K562 (cell line): ENCODE results near the gene BRF1. TPM values are rescaled to one million over a fixed set of nuclear protein-coding genes. Genes with fewer than 3 reads are reported as not detected.

Experiments used
- ATAC-seq: fragments of 200-7000 bp; cut with Tn5 transposase; 3 replicates; pipeline ENCODE4 v1.9.1; 2020; ENCODE audit warnings: moderate library complexity
- BruUV-seq: library from RNA; stranded (reverse); fragments of 400-500 nt; replicated peaks from 2 replicates; lab custom pipeline; 2021; lab: Mats Ljungman, UMichigan
- CTCF ChIA-PET: fragments of 300-600 bp; formaldehyde crosslinking; extraction: SDS; loops from one replicate; lab custom pipeline; 2021; ENCODE audit warnings: low intra/inter-chr PET ratio; lab: Yijun Ruan, JAX
- POLR2A ChIA-PET: fragments of 300-600, 350-650 bp; sonication (Branson Sonifier 250); formaldehyde crosslinking; extraction: SDS; loops from one replicate; lab custom pipeline; 2021; ENCODE audit warnings: antibody characterized with exemption, inconsistent platforms; lab: Yijun Ruan, JAX
- DNase-seq, 4 experiments: peaks; one replicate each; pipeline versions ENCODE4 v3.0.0 to v3.0.0-alpha.2; 2011 to 2018; ENCODE audit warnings: low spot score in 3 of 4, mixed read lengths in 3 of 4; ENCODE audit errors: extremely low read depth in 1 of 4
- FAIRE-seq: peaks from 2 replicates; lab custom pipeline; 2011; peaks lifted over from hg19 to GRCh38; lab: Jason Lieb, UNC
- H2AFZ ChIP-seq: 2 replicates; pipeline ENCODE4 v1.6.0; 2011; ENCODE audit warnings: low read depth, low read length, control low read depth, inconsistent platforms
- H3K27ac ChIP-seq: fragments of 200-600 bp; 3 replicates; pipeline ENCODE4 v1.8.0; 2011; ENCODE audit warnings: low read depth, mild to moderate bottlenecking, control low read depth, inconsistent platforms, low read length, moderate library complexity, mixed read lengths; ENCODE audit errors: extremely low read depth
- H3K27me3 ChIP-seq, 2 experiments: fragments of 300-600 bp in 1 of 2; 2 replicates in 1 of 2; 3 replicates in 1 of 2; pipeline versions ENCODE4 v1.6.0 to v1.8.0; 2011; ENCODE audit warnings: inconsistent platforms in 2 of 2, low read length in 2 of 2, mild to moderate bottlenecking in 1 of 2, mixed read lengths in 1 of 2, moderate library complexity in 1 of 2; ENCODE audit not compliant: control insufficient read depth in 2 of 2, insufficient read depth in 2 of 2
- H3K36me3 ChIP-seq: fragments of 300-600 bp; 3 replicates; pipeline ENCODE4 v1.8.0; 2011; ENCODE audit warnings: mild to moderate bottlenecking, low read length, inconsistent platforms; ENCODE audit not compliant: control insufficient read depth, insufficient read depth
- H3K4me1 ChIP-seq, 2 experiments: fragments of 200-600 bp in 1 of 2; replicated peaks in 1 of 2; 2 replicates in 1 of 2; 3 replicates in 1 of 2; pipeline versions ENCODE4 v1.5.1 to v1.8.0; 2011; ENCODE audit warnings: inconsistent platforms in 2 of 2, low read length in 2 of 2, mild to moderate bottlenecking in 1 of 2, mixed read lengths in 1 of 2, moderate library complexity in 1 of 2; ENCODE audit not compliant: control insufficient read depth in 2 of 2, insufficient read depth in 2 of 2
- H3K4me2 ChIP-seq: 2 replicates; pipeline ENCODE4 v1.6.1; 2011; ENCODE audit warnings: low read length, control low read depth, inconsistent platforms, mixed read lengths; ENCODE audit not compliant: insufficient read depth
- H3K4me3 ChIP-seq: fragments of 200-600 bp; sonication (generic), shearing (Covaris generic); 2 replicates; pipeline ENCODE4 v1.5.1; 2016; ENCODE audit warnings: control low read depth, inconsistent platforms
- H3K79me2 ChIP-seq: fragments of 200-600 bp; 3 replicates; pipeline ENCODE4 v1.8.0; 2011; ENCODE audit warnings: low read length, inconsistent platforms; ENCODE audit not compliant: control insufficient read depth, insufficient read depth
- H3K9ac ChIP-seq, 2 experiments: 2 replicates each; pipeline versions ENCODE4 v1.6.0 to v1.6.1; 2011; ENCODE audit warnings: low read depth in 2 of 2, low read length in 2 of 2, control low read depth in 1 of 2, inconsistent platforms in 1 of 2, mild to moderate bottlenecking in 1 of 2, mixed read lengths in 1 of 2; ENCODE audit not compliant: insufficient read depth in 1 of 2
- H3K9me1 ChIP-seq: one replicate; pipeline ENCODE4 v1.6.0; 2011; ENCODE audit warnings: inconsistent platforms, mild to moderate bottlenecking, low read length, moderate library complexity; ENCODE audit not compliant: control insufficient read depth, insufficient read depth
- H3K9me3 ChIP-seq: replicated peaks from 2 replicates; pipeline ENCODE4 v1.5.1; 2011; ENCODE audit warnings: low read depth, low read length, inconsistent platforms; ENCODE audit not compliant: control insufficient read depth, insufficient read depth
- H4K20me1 ChIP-seq: replicated peaks from 2 replicates; pipeline ENCODE4 v1.6.1; 2011; ENCODE audit warnings: low read length, inconsistent platforms, mixed read lengths; ENCODE audit not compliant: control insufficient read depth, insufficient read depth
- BRD4 ChIP-seq: fragments of 200-600 bp; sonication (generic); IDR thresholded peaks from 2 replicates; pipeline ENCODE4 v1.6.1; 2017; ENCODE audit warnings: inconsistent platforms
- EGR1 ChIP-seq: fragments of 450-650 bp; conservative IDR thresholded peaks from 2 replicates; pipeline ENCODE4 v1.6.1; 2017; ENCODE audit warnings: mild to moderate bottlenecking
- FOXA1 ChIP-seq: fragments of 450-650 bp; IDR thresholded peaks from 2 replicates; pipeline ENCODE4 v1.6.1; 2016; ENCODE audit warnings: mild to moderate bottlenecking, borderline replicate concordance
- LEF1 ChIP-seq: fragments of 450-650 bp; IDR thresholded peaks from 2 replicates; pipeline ENCODE4 v1.6.1; 2016; ENCODE audit warnings: mild to moderate bottlenecking
- MEIS2 ChIP-seq: fragments of 450-650 bp; IDR thresholded peaks from 2 replicates; pipeline ENCODE4 v1.6.1; 2014; ENCODE audit warnings: mild to moderate bottlenecking; ENCODE audit not compliant: partially characterized antibody
- SMARCC2 ChIP-seq: fragments of 450-650 bp; IDR thresholded peaks from 2 replicates; pipeline ENCODE4 v1.6.1; 2017; ENCODE audit warnings: antibody characterized with exemption, moderate library complexity, mild to moderate bottlenecking, low read depth
- TEAD2 ChIP-seq: fragments of 450-650 bp; IDR thresholded peaks from 2 replicates; pipeline ENCODE4 v1.6.1; 2016; ENCODE audit warnings: missing genetic modification characterization, control low read depth, missing compliant biosample characterization
- TFAM ChIP-seq: fragments of 250-450 bp; sonication (Bioruptor Pico); conservative IDR thresholded peaks from 2 replicates; pipeline ENCODE4 v1.5.0; 2021; ENCODE audit warnings: mild to moderate bottlenecking, moderate library complexity
- ZKSCAN8 ChIP-seq: fragments of 200-800 bp; sonication (Bioruptor generic); IDR thresholded peaks from 2 replicates; pipeline ENCODE4 v1.6.1; 2016; ENCODE audit warnings: missing genetic modification characterization, missing compliant biosample characterization
- ZNF408 ChIP-seq: fragments of 250-450 bp; sonication (Bioruptor Pico); IDR thresholded peaks from 2 replicates; pipeline ENCODE4 v1.4.0; 2020; ENCODE audit warnings: low read depth, mild to moderate bottlenecking, moderate library complexity
- ZNF696 ChIP-seq: fragments of 250-450 bp; sonication (Bioruptor Pico); conservative IDR thresholded peaks from 2 replicates; pipeline ENCODE4 v1.4.0; 2020; ENCODE audit warnings: mild to moderate bottlenecking, moderate library complexity
- ZZZ3 ChIP-seq: fragments of 450-650 bp; IDR thresholded peaks from 2 replicates; pipeline ENCODE4 v1.6.1; 2016; ENCODE audit warnings: antibody characterized with exemption, mild to moderate bottlenecking, moderate library complexity
- WGBS: fragments of 100-300 bp; shearing (Covaris generic); methylation state at CpG from one replicate; pipeline ENCODE4 v1.1.6; 2016; ENCODE audit warnings: low coverage, mixed read lengths; ENCODE audit not compliant: insufficient coverage; ENCODE audit errors: missing lambda C conversion rate; 5-methylcytosine and 5-hydroxymethylcytosine counted together
- in situ Hi-C: fragments of 300-500 bp; cut with MboI; formaldehyde crosslinking; loops from 4 replicates; pipeline ENCODE4 v1.15.0; 2018; ENCODE audit warnings: inconsistent platforms, mixed read lengths
- intact Hi-C: fragments of 100-400 bp; cut with micrococcal nuclease; formaldehyde crosslinking; loops from 2 replicates; pipeline ENCODE4 v1.14.2; 2022
- polyA plus RNA-seq, 8 experiments: library from polyadenylated mRNA; depleted of rRNA in 4 of 8; stranded (reverse) in 5 of 8; unstranded in 3 of 8; fragments of >200 nt; fragmentation: Nextera tagmentation in 2 of 8; fragmentation: Illumina TruSeq in 1 of 8; extraction: Ambion mirVana in 2 of 8; extraction: Trizol in 1 of 8; gene quantifications; 2 replicates each; pipeline versions ENCODE4 v1.2.1 to v1.2.3, GENCODE V29; 2011 to 2014; ENCODE audit warnings: inconsistent platforms in 1 of 8, missing spikeins in 1 of 8
- total RNA-seq, 7 experiments: library from RNA; depleted of rRNA in 6 of 7; stranded (reverse); fragments of >200 nt in 6 of 7; fragmentation: Illumina TruSeq in 2 of 7; extraction: Trizol in 2 of 7; gene quantifications; 2 replicates each; pipeline versions ENCODE4 v1.2.1 to v1.2.3, GENCODE V29; 2011 to 2021; ENCODE audit warnings: low replicate concordance in 1 of 7
- TF ChIP-seq, protein P1 (sequence below): IDR thresholded peaks from 3 replicates; pipeline ENCODE4 v1.6.1; 2011; ENCODE audit warnings: borderline replicate concordance, mild to moderate bottlenecking; ENCODE audit not compliant: insufficient read length, insufficient read depth
- TF ChIP-seq, protein P2 (sequence below): sonication (generic); formaldehyde crosslinking; IDR thresholded peaks from 2 replicates; pipeline ENCODE4 v1.8.1; 2023; ENCODE audit warnings: missing genetic modification reagents, mild to moderate bottlenecking, borderline replicate concordance

BRF1 gene
- total and polyA plus RNA-seq, 9 of the 15 experiments (the other 6 are each of a cell fraction or from before 2014, with no cell fraction given), result 0.14 to 24.6 (median 8.2) TPM

DNA sequence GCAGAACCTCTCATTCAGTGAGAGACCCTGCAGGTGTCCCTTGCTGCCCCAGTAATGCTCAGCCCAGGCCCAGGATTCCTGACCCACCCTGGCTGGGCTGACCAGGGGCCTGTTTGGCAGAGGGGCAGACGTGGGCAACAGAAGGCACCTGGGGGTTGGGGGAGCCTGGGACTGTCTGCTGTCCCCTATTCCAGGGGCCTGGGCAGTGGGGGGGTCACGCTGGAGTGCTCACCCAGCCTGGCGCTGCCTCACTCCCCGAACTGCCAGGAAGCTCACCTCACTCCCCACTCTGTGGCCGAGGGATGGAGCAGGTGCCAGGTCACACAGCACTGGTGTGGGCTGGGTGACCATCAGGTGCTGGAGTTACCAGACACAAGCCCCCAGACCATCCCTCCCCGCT, 97.1 kb downstream of the BRF1 start:
- 4% methylated on average over 3 of the region's 6 CpGs for WGBS
- ChIA-PET POLR2A (interaction anchor here (1.0 kb wide), 1 partner anchor 9 kb away, joined by 3 read pairs; no protein-coding TSS in a partner anchor), CTCF (interaction anchor here (2.0 kb wide), 1 partner anchor 149 kb away, joined by 15 read pairs; no protein-coding TSS in a partner anchor)
- intact Hi-C loops (loop anchor here (5.0 kb wide), 1 partner anchor 79 kb away; no protein-coding TSS in a partner anchor), in situ Hi-C loops (loop anchor here (5.0 kb wide), 1 partner anchor 64 kb away; no protein-coding TSS in a partner anchor)
- Histone ChIP-seq H3K27ac (no peak overlapping the region), H3K4me1 (peaks cover 3 to 76% of the 10 kb centered on the region in 2 experiments; a peak in 3 of 5 replicates), H4K20me1 (peaks cover 12% of the 10 kb centered on the region; the same call in 1 of the 2 replicates), H3K9ac (no peak overlapping the region), H3K4me3 (no peak overlapping the region), H2AFZ (no peak overlapping the region), H3K27me3 (peaks cover 0 to 5% of the 10 kb centered on the region in 2 experiments; a peak in 1 of 5 replicates), H3K4me2 (no peak overlapping the region), H3K79me2 (no peaks in the 10 kb centered on the region), H3K36me3 (no peaks in the 10 kb centered on the region), H3K9me1 (no peaks in the 10 kb centered on the region), H3K9me3 (no peaks in the 10 kb centered on the region)
- ATAC-seq (no peak), FAIRE-seq (no peak), DNase-seq (no peak)
- TF ChIP-seq ZNF408 (CRISPR knock-in tag) (no peak), MEIS2 (no peak), BRD4 (no peak), TFAM (CRISPR knock-in tag) (no peak), TEAD2 (tag) (no peak), LEF1 (no peak), ZNF696 (CRISPR knock-in tag) (no peak), EGR1 (no peak), SMARCC2 (no peak), FOXA1 (no peak), ZZZ3 (no peak), ZKSCAN8 (CRISPR knock-in tag) (no peak)
- TF ChIP-seq, protein P1, sequence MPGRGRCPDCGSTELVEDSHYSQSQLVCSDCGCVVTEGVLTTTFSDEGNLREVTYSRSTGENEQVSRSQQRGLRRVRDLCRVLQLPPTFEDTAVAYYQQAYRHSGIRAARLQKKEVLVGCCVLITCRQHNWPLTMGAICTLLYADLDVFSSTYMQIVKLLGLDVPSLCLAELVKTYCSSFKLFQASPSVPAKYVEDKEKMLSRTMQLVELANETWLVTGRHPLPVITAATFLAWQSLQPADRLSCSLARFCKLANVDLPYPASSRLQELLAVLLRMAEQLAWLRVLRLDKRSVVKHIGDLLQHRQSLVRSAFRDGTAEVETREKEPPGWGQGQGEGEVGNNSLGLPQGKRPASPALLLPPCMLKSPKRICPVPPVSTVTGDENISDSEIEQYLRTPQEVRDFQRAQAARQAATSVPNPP, result no peak
- TF ChIP-seq, protein P2, sequence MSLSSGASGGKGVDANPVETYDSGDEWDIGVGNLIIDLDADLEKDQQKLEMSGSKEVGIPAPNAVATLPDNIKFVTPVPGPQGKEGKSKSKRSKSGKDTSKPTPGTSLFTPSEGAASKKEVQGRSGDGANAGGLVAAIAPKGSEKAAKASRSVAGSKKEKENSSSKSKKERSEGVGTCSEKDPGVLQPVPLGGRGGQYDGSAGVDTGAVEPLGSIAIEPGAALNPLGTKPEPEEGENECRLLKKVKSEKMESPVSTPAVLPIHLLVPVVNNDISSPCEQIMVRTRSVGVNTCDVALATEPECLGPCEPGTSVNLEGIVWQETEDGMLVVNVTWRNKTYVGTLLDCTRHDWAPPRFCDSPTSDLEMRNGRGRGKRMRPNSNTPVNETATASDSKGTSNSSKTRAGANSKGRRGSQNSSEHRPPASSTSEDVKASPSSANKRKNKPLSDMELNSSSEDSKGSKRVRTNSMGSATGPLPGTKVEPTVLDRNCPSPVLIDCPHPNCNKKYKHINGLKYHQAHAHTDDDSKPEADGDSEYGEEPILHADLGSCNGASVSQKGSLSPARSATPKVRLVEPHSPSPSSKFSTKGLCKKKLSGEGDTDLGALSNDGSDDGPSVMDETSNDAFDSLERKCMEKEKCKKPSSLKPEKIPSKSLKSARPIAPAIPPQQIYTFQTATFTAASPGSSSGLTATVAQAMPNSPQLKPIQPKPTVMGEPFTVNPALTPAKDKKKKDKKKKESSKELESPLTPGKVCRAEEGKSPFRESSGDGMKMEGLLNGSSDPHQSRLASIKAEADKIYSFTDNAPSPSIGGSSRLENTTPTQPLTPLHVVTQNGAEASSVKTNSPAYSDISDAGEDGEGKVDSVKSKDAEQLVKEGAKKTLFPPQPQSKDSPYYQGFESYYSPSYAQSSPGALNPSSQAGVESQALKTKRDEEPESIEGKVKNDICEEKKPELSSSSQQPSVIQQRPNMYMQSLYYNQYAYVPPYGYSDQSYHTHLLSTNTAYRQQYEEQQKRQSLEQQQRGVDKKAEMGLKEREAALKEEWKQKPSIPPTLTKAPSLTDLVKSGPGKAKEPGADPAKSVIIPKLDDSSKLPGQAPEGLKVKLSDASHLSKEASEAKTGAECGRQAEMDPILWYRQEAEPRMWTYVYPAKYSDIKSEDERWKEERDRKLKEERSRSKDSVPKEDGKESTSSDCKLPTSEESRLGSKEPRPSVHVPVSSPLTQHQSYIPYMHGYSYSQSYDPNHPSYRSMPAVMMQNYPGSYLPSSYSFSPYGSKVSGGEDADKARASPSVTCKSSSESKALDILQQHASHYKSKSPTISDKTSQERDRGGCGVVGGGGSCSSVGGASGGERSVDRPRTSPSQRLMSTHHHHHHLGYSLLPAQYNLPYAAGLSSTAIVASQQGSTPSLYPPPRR (CRISPR knock-in tag), result no peak
- BruUV-seq, result no TSS peak
